ENCODE results near the gene SAP30L. TPM values are rescaled to one million over a fixed set of nuclear protein-coding genes. Genes with fewer than 3 reads are reported as not detected.

The SAP30L gene
- total and polyA plus RNA-seq, 5 donors from 2014 or later: 30.9 to 54.9 (median 39.2) TPM

GRCh38 chr5:154493274-154493673, 47.5 kb downstream of the SAP30L start:
- ATAC-seq (ENCODE audit: low read depth in 2 of 2) (no peak), DNase-seq (no peak)
- Mint-ChIP-seq H3K36me3 (no peaks in the 10 kb centered on the region), H3K4me3 (no peak overlapping the region), H3K9me3 (no peaks in the 10 kb centered on the region), H3K27ac (no peak overlapping the region), H3K27me3 (peaks cover 41% of the 10 kb centered on the region), H3K4me1 (no peaks in the 10 kb centered on the region)
- Histone ChIP-seq H3K4me3 (ENCODE audit: low read depth, low read length) (no peak overlapping the region), H3K36me3 (ENCODE audit: control insufficient read depth, insufficient read depth, low read length) (no peaks in the 10 kb centered on the region), H3K27me3 (ENCODE audit: control insufficient read depth, insufficient read depth, low read length) (peaks cover 22% of the 10 kb centered on the region), H3K27ac (ENCODE audit: insufficient read depth, low read length, poor library complexity, severe bottlenecking) (no peak overlapping the region), H3K9me3 (ENCODE audit: control insufficient read depth in 2 of 2, low read length in 2 of 2) (no peaks in the 10 kb centered on the region), H3K4me1 (ENCODE audit: control insufficient read depth, insufficient read depth, low read length, poor library complexity, severe bottlenecking) (no peaks in the 10 kb centered on the region)

- no peaks in the 10 kb centered on the region for H3K36me3 Mint-ChIP-seq
- Histone ChIP-seq H3K9me3 (ENCODE audit: control insufficient read depth in 2 of 2, low read length in 2 of 2) (no peaks in the 10 kb centered on the region), H3K27ac (ENCODE audit: insufficient read depth, low read length, poor library complexity, severe bottlenecking) (no peak overlapping the region), H3K4me3 (ENCODE audit: low read depth, low read length) (no peak overlapping the region), H3K36me3 (ENCODE audit: control insufficient read depth, insufficient read depth, low read length) (no peaks in the 10 kb centered on the region), H3K4me1 (ENCODE audit: control insufficient read depth, insufficient read depth, low read length, poor library complexity, severe bottlenecking) (no peaks in the 10 kb centered on the region), H3K27me3 (ENCODE audit: control insufficient read depth, insufficient read depth, low read length) (peaks cover 21% of the 10 kb centered on the region)
- peaks cover 0 to 2% (median 0%) of the 10 kb centered on the region in 7 donors for H3K9me3 Mint-ChIP-seq
- no peaks in the 10 kb centered on the region for H3K4me1 Mint-ChIP-seq
- no peak for ATAC-seq (ENCODE audit: low read depth in 2 of 2)
- no peak overlapping the region for H3K4me3 Mint-ChIP-seq
- no peak for DNase-seq
- H3K27me3 Mint-ChIP-seq: peaks cover 37% of the 10 kb centered on the region
- H3K27ac Mint-ChIP-seq: no peak overlapping the region
Observed at GRCh38 chr5:154494036-154494435, 48.2 kb downstream of the SAP30L start.

GRCh38 chr5:154498591-154498990, 52.8 kb downstream of the SAP30L start:
- no peak overlapping the region for H3K27ac Mint-ChIP-seq
- H3K9me3 Mint-ChIP-seq: peaks cover 0 to 2% (median 0%) of the 10 kb centered on the region in 7 donors
- ATAC-seq (ENCODE audit: low read depth in 2 of 2) (no peak), DNase-seq (no peak)
- Histone ChIP-seq H3K27ac (ENCODE audit: insufficient read depth, low read length, poor library complexity, severe bottlenecking) (no peak overlapping the region), H3K27me3 (ENCODE audit: control insufficient read depth, insufficient read depth, low read length) (peaks cover 19% of the 10 kb centered on the region), H3K9me3 (ENCODE audit: control insufficient read depth in 2 of 2, low read length in 2 of 2) (no peaks in the 10 kb centered on the region), H3K36me3 (ENCODE audit: control insufficient read depth, insufficient read depth, low read length) (no peaks in the 10 kb centered on the region), H3K4me1 (ENCODE audit: control insufficient read depth, insufficient read depth, low read length, poor library complexity, severe bottlenecking) (no peaks in the 10 kb centered on the region), H3K4me3 (ENCODE audit: low read depth, low read length) (no peak overlapping the region)
- no peaks in the 10 kb centered on the region for H3K36me3 Mint-ChIP-seq
- H3K4me3 Mint-ChIP-seq: no peak overlapping the region
- no peaks in the 10 kb centered on the region for H3K4me1 Mint-ChIP-seq
- peaks cover 27% of the 10 kb centered on the region for H3K27me3 Mint-ChIP-seq

- Histone ChIP-seq H3K9me3 (ENCODE audit: control insufficient read depth in 2 of 2, low read length in 2 of 2) (no peaks in the 10 kb centered on the region), H3K4me1 (ENCODE audit: control insufficient read depth, insufficient read depth, low read length, poor library complexity, severe bottlenecking) (no peaks in the 10 kb centered on the region), H3K27me3 (ENCODE audit: control insufficient read depth, insufficient read depth, low read length) (peaks cover 17% of the 10 kb centered on the region), H3K27ac (ENCODE audit: insufficient read depth, low read length, poor library complexity, severe bottlenecking) (no peak overlapping the region), H3K36me3 (ENCODE audit: control insufficient read depth, insufficient read depth, low read length) (no peaks in the 10 kb centered on the region), H3K4me3 (ENCODE audit: low read depth, low read length) (no peak overlapping the region)
- ATAC-seq (ENCODE audit: low read depth in 2 of 2) (no peak), DNase-seq (no peak)
- H3K27me3 Mint-ChIP-seq: peaks cover 25% of the 10 kb centered on the region
- no peak overlapping the region for H3K4me3 Mint-ChIP-seq
- H3K36me3 Mint-ChIP-seq: no peaks in the 10 kb centered on the region
- no peak overlapping the region for H3K27ac Mint-ChIP-seq
- H3K9me3 Mint-ChIP-seq: peaks cover 0 to 3% (median 0%) of the 10 kb centered on the region in 7 donors
- H3K4me1 Mint-ChIP-seq: no peaks in the 10 kb centered on the region
Observed at GRCh38 chr5:154498994-154499393, 53.2 kb downstream of the SAP30L start.

- Mint-ChIP-seq H3K4me1 (no peaks in the 10 kb centered on the region), H3K27me3 (peaks cover 9% of the 10 kb centered on the region), H3K4me3 (no peak overlapping the region), H3K27ac (no peak overlapping the region), H3K9me3 (peaks cover 0 to 3% (median 0%) of the 10 kb centered on the region in 7 donors), H3K36me3 (no peaks in the 10 kb centered on the region)
- H3K4me1 ChIP-seq (ENCODE audit: control insufficient read depth, insufficient read depth, low read length, poor library complexity, severe bottlenecking): no peaks in the 10 kb centered on the region
- peaks cover 6% of the 10 kb centered on the region for H3K27me3 ChIP-seq (ENCODE audit: control insufficient read depth, insufficient read depth, low read length)
- DNase-seq: no peak
- H3K4me3 ChIP-seq (ENCODE audit: low read depth, low read length): no peak overlapping the region
- no peaks in the 10 kb centered on the region for H3K36me3 ChIP-seq (ENCODE audit: control insufficient read depth, insufficient read depth, low read length)
- ATAC-seq (ENCODE audit: low read depth in 2 of 2): no peak
- H3K27ac ChIP-seq (ENCODE audit: insufficient read depth, low read length, poor library complexity, severe bottlenecking): no peak overlapping the region
- H3K9me3 ChIP-seq (ENCODE audit: control insufficient read depth in 2 of 2, low read length in 2 of 2): no peaks in the 10 kb centered on the region
Observed at GRCh38 chr5:154501566-154501965, 55.8 kb downstream of the SAP30L start.

GRCh38 chr5:154502180-154502579, 56.4 kb downstream of the SAP30L start:
- Histone ChIP-seq H3K27me3 (ENCODE audit: control insufficient read depth, insufficient read depth, low read length) (peaks cover 6% of the 10 kb centered on the region), H3K4me1 (ENCODE audit: control insufficient read depth, insufficient read depth, low read length, poor library complexity, severe bottlenecking) (no peaks in the 10 kb centered on the region), H3K4me3 (ENCODE audit: low read depth, low read length) (no peak overlapping the region), H3K36me3 (ENCODE audit: control insufficient read depth, insufficient read depth, low read length) (no peaks in the 10 kb centered on the region), H3K9me3 (ENCODE audit: control insufficient read depth in 2 of 2, low read length in 2 of 2) (no peaks in the 10 kb centered on the region), H3K27ac (ENCODE audit: insufficient read depth, low read length, poor library complexity, severe bottlenecking) (no peak overlapping the region)
- no peak for DNase-seq
- H3K36me3 Mint-ChIP-seq: no peaks in the 10 kb centered on the region
- no peaks in the 10 kb centered on the region for H3K4me1 Mint-ChIP-seq
- no peak overlapping the region for H3K4me3 Mint-ChIP-seq
- H3K9me3 Mint-ChIP-seq: peaks cover 0 to 4% (median 0%) of the 10 kb centered on the region in 7 donors
- no peak overlapping the region for H3K27ac Mint-ChIP-seq
- no peak for ATAC-seq (ENCODE audit: low read depth in 2 of 2)
- peaks cover 9% of the 10 kb centered on the region for H3K27me3 Mint-ChIP-seq

GRCh38 chr5:154503698-154504039, 57.9 kb downstream of the SAP30L start:
- H3K4me3 Mint-ChIP-seq: no peak overlapping the region
- Histone ChIP-seq H3K4me3 (ENCODE audit: low read depth, low read length) (no peak overlapping the region), H3K36me3 (ENCODE audit: control insufficient read depth, insufficient read depth, low read length) (no peaks in the 10 kb centered on the region), H3K4me1 (ENCODE audit: control insufficient read depth, insufficient read depth, low read length, poor library complexity, severe bottlenecking) (no peaks in the 10 kb centered on the region), H3K27ac (ENCODE audit: insufficient read depth, low read length, poor library complexity, severe bottlenecking) (no peak overlapping the region), H3K27me3 (ENCODE audit: control insufficient read depth, insufficient read depth, low read length) (peaks cover 6% of the 10 kb centered on the region), H3K9me3 (ENCODE audit: control insufficient read depth in 2 of 2, low read length in 2 of 2) (no peaks in the 10 kb centered on the region)
- peaks cover 5% of the 10 kb centered on the region for H3K27me3 Mint-ChIP-seq
- H3K27ac Mint-ChIP-seq: peak overlapping the region in 1 of 3 donors; percentile 12
- DNase-seq (no peak), ATAC-seq (ENCODE audit: low read depth in 2 of 2) (no peak)
- H3K4me1 Mint-ChIP-seq: no peaks in the 10 kb centered on the region
- peaks cover 0 to 3% (median 0%) of the 10 kb centered on the region in 7 donors for H3K9me3 Mint-ChIP-seq
- no peaks in the 10 kb centered on the region for H3K36me3 Mint-ChIP-seq

GRCh38 chr5:154505567-154505966, 59.8 kb downstream of the SAP30L start:
- peaks cover 0 to 3% (median 0%) of the 10 kb centered on the region in 7 donors for H3K9me3 Mint-ChIP-seq
- no peak overlapping the region for H3K27ac Mint-ChIP-seq
- H3K4me1 Mint-ChIP-seq: no peaks in the 10 kb centered on the region
- ATAC-seq (ENCODE audit: low read depth in 2 of 2) (no peak), DNase-seq (no peak)
- H3K27me3 ChIP-seq (ENCODE audit: control insufficient read depth, insufficient read depth, low read length): peaks cover 6% of the 10 kb centered on the region
- H3K27me3 Mint-ChIP-seq: peaks cover 5% of the 10 kb centered on the region
- H3K9me3 ChIP-seq (ENCODE audit: control insufficient read depth in 2 of 2, low read length in 2 of 2): no peaks in the 10 kb centered on the region
- no peak overlapping the region for H3K27ac ChIP-seq (ENCODE audit: insufficient read depth, low read length, poor library complexity, severe bottlenecking)
- no peaks in the 10 kb centered on the region for H3K36me3 ChIP-seq (ENCODE audit: control insufficient read depth, insufficient read depth, low read length)
- no peaks in the 10 kb centered on the region for H3K36me3 Mint-ChIP-seq
- no peak overlapping the region for H3K4me3 Mint-ChIP-seq
- H3K4me1 ChIP-seq (ENCODE audit: control insufficient read depth, insufficient read depth, low read length, poor library complexity, severe bottlenecking): no peaks in the 10 kb centered on the region
- no peak overlapping the region for H3K4me3 ChIP-seq (ENCODE audit: low read depth, low read length)

All from CD4-positive, CD25-positive, alpha-beta regulatory T cell (primary cell).